Breast epithelium (tissue), 4 donors: Measurements from ENCODE around the gene WSCD1. TPM values are rescaled to one million over a fixed set of nuclear protein-coding genes. Genes with fewer than 3 reads are reported as not detected.

Experiments used
- DNase-seq, 2 donors: peaks; one replicate each; pipeline ENCODE4 v3.0.0-alpha.2; 2019; ENCODE audit warnings: low spot score in 2 of 2
- H3K27ac ChIP-seq, 2 donors: fragments of 200-600 bp; sonication (generic) in 1 of 2; one replicate each; pipeline ENCODE4 v1.5.1; 2016 to 2019; ENCODE audit warnings: mild to moderate bottlenecking in 1 of 2
- H3K27me3 ChIP-seq, 2 donors: fragments of 200-600 bp; sonication (generic) in 1 of 2; one replicate each; pipeline versions ENCODE4 v1.5.1 to v1.6.0; 2017 to 2019; ENCODE audit warnings: control low read depth in 1 of 2, mild to moderate bottlenecking in 1 of 2
- H3K36me3 ChIP-seq: fragments of 200-600 bp; one replicate; pipeline ENCODE4 v1.5.1; 2019
- H3K4me1 ChIP-seq, 2 donors: fragments of 200-600 bp; sonication (generic); one replicate each; pipeline ENCODE4 v1.5.1; 2016 to 2019; ENCODE audit warnings: control low read depth in 1 of 2
- H3K4me3 ChIP-seq, 3 donors: fragments of 200-600 bp; sonication (generic); 1 replicate in 2 of 3; 2 replicates in 1 of 3; pipeline ENCODE4 v1.5.1; 2016 to 2019; ENCODE audit warnings: mild to moderate bottlenecking in 3 of 3, moderate library complexity in 2 of 3
- H3K9me3 ChIP-seq, 2 donors: fragments of 200-600 bp; sonication (generic) in 1 of 2; one replicate each; pipeline ENCODE4 v1.5.1; 2016 to 2019; ENCODE audit warnings: control low read depth in 1 of 2
- POLR2A ChIP-seq: fragments of 450-650 bp; IDR thresholded peaks from one replicate; pipeline ENCODE4 v1.6.1; 2016; ENCODE audit warnings: antibody characterized with exemption, mild to moderate bottlenecking, moderate library complexity
- POLR2AphosphoS5 ChIP-seq, 3 donors: sonication (generic); formaldehyde crosslinking; IDR thresholded peaks; one replicate each; pipeline ENCODE4 v1.6.1; 2017; ENCODE audit warnings: antibody characterized with exemption in 3 of 3
- intact Hi-C: fragments of 100-400 bp; cut with DNase I; formaldehyde crosslinking; loops from one replicate; pipeline ENCODE4 v1.15.1; 2023; ENCODE audit warnings: low total_unique reads
- total RNA-seq, 3 donors: library from RNA; depleted of rRNA; stranded (reverse); fragments of >200 nt; gene quantifications; one replicate each; pipeline ENCODE4 v1.1.0, GENCODE V29; 2016
- TF ChIP-seq, protein P1 (sequence below), 3 donors: fragments of 450-650 bp; IDR thresholded peaks; one replicate each; pipeline ENCODE4 v1.5.1; 2016 to 2017; ENCODE audit warnings: antibody characterized with exemption in 3 of 3, mild to moderate bottlenecking in 3 of 3, moderate library complexity in 3 of 3

WSCD1 gene
- total RNA-seq, 3 donors from 2014 or later = 0.88 to 2.2 (median 2.0) TPM

DNA sequence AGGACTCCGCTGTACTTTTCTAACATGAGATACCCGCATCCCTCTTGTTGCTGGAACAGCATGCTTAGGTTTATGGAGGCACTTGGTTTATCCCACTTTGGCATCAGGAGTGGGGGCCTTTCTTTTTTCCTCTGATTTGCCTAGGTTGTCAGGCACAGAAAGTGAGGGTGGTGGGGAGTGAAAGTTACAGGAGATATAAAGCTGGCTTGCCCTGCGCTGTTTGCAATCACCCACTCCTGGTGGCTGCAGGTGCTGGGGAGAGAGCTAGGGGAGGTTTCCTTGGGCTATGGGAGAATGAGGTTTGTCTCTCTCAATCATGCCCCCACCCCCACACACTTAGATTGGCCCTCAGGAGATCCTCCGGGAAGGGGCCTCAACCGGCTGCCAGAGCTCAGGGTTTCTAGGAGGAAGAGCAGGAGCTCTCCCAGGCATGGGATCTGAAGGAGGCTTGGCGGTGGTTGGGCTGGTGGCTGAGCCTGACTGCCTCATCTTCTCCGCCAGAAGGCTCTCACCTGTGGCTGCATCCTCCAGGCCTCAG lies 1.4 kb downstream of the WSCD1 start:
- Histone ChIP-seq H3K4me3 (peak overlapping the region in 2 of 3 donors; percentile 49 to 76), H3K27ac (no peak overlapping the region), H3K4me1 (no peaks in the 10 kb centered on the region), H3K36me3 (no peaks in the 10 kb centered on the region), H3K9me3 (no peaks in the 10 kb centered on the region), H3K27me3 (peaks cover 0 to 73% of the 10 kb centered on the region in 2 donors)
- intact Hi-C loops = no loop called here
- TF ChIP-seq, protein P1, sequence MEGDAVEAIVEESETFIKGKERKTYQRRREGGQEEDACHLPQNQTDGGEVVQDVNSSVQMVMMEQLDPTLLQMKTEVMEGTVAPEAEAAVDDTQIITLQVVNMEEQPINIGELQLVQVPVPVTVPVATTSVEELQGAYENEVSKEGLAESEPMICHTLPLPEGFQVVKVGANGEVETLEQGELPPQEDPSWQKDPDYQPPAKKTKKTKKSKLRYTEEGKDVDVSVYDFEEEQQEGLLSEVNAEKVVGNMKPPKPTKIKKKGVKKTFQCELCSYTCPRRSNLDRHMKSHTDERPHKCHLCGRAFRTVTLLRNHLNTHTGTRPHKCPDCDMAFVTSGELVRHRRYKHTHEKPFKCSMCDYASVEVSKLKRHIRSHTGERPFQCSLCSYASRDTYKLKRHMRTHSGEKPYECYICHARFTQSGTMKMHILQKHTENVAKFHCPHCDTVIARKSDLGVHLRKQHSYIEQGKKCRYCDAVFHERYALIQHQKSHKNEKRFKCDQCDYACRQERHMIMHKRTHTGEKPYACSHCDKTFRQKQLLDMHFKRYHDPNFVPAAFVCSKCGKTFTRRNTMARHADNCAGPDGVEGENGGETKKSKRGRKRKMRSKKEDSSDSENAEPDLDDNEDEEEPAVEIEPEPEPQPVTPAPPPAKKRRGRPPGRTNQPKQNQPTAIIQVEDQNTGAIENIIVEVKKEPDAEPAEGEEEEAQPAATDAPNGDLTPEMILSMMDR (IDR thresholded peaks at IDR 0.05) = no peak
- TF ChIP-seq POLR2A = no peak
- TF ChIP-seq POLR2AphosphoS5 (IDR thresholded peaks at IDR 0.05) = no peak
- DNase-seq = no peak

DNA sequence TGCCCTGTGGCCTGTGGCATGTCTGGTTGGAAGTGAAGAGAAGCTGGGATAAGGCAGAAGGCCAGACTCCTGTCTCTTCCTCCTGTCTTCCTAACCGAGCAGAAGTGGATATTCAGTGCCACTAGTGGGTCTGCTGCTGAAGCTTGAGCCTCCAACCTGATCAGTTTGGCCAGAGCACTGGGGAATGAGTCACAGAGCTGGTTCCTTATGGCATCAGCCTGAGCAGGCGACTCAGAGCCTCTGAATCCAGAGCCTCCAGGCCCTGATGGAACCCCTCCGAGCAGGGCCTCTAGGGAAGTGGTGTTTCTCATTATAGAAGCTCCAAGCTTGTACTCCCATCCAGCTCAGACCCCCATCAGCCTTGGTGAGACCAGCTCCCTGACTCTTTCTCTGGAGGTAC lies 2.0 kb downstream of the WSCD1 start:
- no peaks in the 10 kb centered on the region for H3K36me3 ChIP-seq
- no peak for DNase-seq
- H3K4me1 ChIP-seq = no peaks in the 10 kb centered on the region
- TF ChIP-seq, protein P1 (IDR thresholded peaks at IDR 0.05) = no peak
- TF ChIP-seq POLR2AphosphoS5 (IDR thresholded peaks at IDR 0.05) (no peak), POLR2A (no peak)
- intact Hi-C loops = no loop called here
- H3K27ac ChIP-seq = no peak overlapping the region
- H3K4me3 ChIP-seq = no peak overlapping the region
- H3K9me3 ChIP-seq = no peaks in the 10 kb centered on the region
- peaks cover 0 to 69% of the 10 kb centered on the region in 2 donors for H3K27me3 ChIP-seq

DNA sequence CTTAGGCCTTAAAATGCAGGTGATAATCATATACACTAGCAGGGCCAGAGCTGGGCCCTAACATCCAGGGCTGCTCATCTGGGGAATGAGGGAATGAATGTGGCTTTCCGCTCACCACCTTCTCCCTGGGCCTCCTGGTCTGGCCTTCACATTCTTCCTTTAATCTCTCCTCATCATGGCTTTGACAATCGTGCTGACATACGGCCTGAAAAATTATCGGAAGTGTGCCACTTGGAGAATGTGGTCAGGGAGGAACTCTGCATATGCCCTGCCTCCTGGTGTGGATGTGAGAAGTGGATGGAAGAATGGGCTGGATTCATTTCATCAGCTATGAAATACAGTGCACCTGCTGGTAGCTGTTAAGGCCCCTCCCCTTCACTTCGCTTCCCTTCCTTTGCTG lies 2.4 kb downstream of the WSCD1 start:
- Histone ChIP-seq H3K4me1 (no peaks in the 10 kb centered on the region), H3K27me3 (peaks cover 0 to 64% of the 10 kb centered on the region in 2 donors), H3K9me3 (no peaks in the 10 kb centered on the region), H3K27ac (no peak overlapping the region), H3K36me3 (no peaks in the 10 kb centered on the region), H3K4me3 (no peak overlapping the region)
- no peak for TF ChIP-seq POLR2AphosphoS5 (IDR thresholded peaks at IDR 0.05)
- no peak for TF ChIP-seq POLR2A
- TF ChIP-seq, protein P1 (IDR thresholded peaks at IDR 0.05) = no peak
- DNase-seq = no peak
- intact Hi-C loops = no loop called here

DNA sequence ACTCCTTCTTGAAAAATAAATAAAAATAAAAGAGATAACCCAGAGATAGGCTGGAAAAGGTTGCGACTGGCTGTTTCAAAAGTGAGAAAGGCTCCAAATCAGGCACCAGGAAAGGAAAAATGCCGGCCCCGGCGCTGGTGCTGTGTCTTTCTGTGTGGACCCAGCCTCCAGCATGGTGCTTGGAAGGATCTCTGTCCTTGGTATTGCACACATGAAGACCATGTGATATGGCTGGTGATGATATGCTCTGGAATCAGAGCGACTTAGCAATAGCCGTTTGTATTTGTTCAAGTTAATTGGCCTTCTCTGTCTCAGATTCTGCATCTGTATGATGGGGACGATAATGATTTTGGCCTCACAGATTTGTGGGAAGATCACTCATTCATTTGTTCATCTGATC lies 3.4 kb downstream of the WSCD1 start:
- no peak for DNase-seq
- H3K4me1 ChIP-seq = no peaks in the 10 kb centered on the region
- intact Hi-C loops = no loop called here

DNA sequence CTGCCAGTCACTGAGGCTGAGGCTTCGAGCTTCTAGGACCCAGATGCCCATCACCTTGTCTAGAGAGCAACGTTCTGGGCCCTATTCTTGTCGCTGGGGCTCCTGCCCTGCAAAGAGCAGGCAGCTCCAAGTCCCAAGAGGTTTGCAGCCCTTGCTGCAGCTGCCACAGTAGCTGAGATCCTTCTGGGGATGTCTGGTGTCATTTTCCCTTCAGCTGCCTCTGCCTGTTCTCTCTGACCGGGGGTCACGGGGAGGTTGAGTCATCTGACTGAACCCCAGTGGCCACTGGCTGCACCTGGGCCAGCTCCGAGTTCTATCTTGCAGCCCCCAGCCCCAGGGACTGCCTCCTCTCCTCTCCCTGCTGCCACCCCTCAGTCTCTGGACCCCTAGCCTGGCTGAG lies 4.9 kb downstream of the WSCD1 start:
- intact Hi-C loops = loop anchor here (5.0 kb wide), 1 partner anchor 632 kb away; no protein-coding TSS in a partner anchor
- H3K27ac ChIP-seq = no peak overlapping the region
- H3K9me3 ChIP-seq = no peaks in the 10 kb centered on the region
- H3K4me1 ChIP-seq = no peaks in the 10 kb centered on the region
- no peak for DNase-seq
- H3K27me3 ChIP-seq = peaks cover 0 to 52% of the 10 kb centered on the region in 2 donors
- H3K4me3 ChIP-seq = no peak overlapping the region
- no peak for TF ChIP-seq POLR2AphosphoS5 (IDR thresholded peaks at IDR 0.05)
- TF ChIP-seq, protein P1 (IDR thresholded peaks at IDR 0.05) = no peak
- no peak for TF ChIP-seq POLR2A
- H3K36me3 ChIP-seq = no peaks in the 10 kb centered on the region

More for the DNA sequence above, 3.4 kb downstream of the WSCD1 start:
- Histone ChIP-seq H3K9me3 (no peaks in the 10 kb centered on the region), H3K4me3 (no peak overlapping the region), H3K36me3 (no peaks in the 10 kb centered on the region), H3K27ac (no peak overlapping the region), H3K27me3 (peaks cover 0 to 54% of the 10 kb centered on the region in 2 donors)
- TF ChIP-seq, protein P1 (IDR thresholded peaks at IDR 0.05) = no peak
